GF-D8 (cell line): Measurements from ENCODE around the gene MAP4K4.

ENCODE experiments used
- DNase-seq: peaks from one replicate; lab custom pipeline; 2025; lab: John Stamatoyannopoulos, UW

The MAP4K4 gene

DNA sequence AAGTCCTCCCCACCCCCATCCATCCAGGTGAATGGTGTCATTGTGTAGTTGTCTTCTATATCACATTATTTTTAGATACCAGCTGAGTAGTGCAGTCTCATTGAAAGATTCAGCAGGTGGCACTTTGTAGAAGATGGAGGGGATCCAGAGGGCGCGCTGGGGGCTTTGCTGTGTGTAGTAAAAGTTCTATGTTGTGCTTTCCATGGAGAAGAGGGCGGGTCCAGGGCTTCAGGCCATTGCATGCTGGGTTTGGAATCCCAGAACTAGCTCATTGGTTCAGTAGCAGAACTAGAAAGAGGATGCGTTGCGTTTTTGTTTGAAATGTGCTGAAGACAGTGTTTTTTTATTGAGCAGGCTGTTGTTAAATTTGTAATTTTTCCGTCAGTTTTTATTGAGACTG, 120.0 kb downstream of the MAP4K4 start:
- no peak for DNase-seq

GRCh38 chr2:101818531-101819451, 121.3 kb downstream of the MAP4K4 start:
- no peak for DNase-seq

DNA sequence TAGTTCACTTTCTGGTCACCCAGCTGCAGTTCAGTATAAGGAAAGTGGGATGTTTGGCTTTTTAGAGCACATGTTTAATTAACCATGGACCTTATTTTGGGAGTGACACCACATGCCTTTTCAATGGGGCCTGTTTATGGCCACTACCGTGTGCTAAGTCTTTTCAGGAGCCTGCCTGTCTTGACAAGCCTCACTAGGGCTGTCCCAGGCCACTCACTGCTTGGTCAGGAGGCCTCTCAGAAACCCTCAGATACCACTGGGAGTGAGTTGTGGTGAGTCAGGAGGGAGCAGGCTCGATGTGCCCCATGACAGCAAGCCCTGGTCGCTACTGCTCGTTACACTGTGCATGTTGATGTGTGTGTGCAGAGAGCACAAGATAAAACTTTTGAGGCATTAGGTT, 123.0 kb downstream of the MAP4K4 start:
- no peak for DNase-seq

DNA sequence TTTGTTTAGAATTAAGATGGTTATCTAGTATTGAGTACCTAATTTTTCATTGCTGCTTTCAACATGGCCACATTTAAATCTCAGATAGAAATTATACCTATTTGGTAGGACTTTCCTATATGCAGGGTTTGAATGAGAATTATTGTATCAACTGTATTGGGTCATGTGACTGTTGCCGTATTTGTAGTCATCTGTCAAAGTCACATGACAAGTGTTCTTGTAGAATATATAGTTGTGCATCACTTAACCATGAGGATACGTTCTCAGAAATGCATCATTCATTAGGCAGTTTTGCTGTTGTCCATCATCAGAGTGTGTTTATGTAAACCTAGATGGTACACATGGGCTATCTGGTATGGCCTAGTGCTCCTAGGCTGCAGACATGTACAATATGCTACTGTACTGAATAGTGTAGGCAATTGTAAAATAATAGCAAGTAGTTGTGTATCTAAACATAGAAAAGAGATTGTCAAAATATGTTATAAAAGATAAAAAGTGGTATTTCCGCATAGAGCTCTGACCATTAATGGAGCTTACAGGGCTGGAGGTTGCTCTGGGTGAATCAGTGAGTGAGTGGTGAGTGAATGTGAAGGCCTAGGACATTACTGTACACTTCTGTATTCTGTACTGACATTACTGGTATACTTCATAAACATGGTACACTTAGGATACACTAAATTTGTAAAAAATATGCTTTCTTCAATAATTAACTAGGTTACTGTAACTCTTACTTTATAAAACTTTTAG, 123.7 kb downstream of the MAP4K4 start:
- no peak for DNase-seq

DNA sequence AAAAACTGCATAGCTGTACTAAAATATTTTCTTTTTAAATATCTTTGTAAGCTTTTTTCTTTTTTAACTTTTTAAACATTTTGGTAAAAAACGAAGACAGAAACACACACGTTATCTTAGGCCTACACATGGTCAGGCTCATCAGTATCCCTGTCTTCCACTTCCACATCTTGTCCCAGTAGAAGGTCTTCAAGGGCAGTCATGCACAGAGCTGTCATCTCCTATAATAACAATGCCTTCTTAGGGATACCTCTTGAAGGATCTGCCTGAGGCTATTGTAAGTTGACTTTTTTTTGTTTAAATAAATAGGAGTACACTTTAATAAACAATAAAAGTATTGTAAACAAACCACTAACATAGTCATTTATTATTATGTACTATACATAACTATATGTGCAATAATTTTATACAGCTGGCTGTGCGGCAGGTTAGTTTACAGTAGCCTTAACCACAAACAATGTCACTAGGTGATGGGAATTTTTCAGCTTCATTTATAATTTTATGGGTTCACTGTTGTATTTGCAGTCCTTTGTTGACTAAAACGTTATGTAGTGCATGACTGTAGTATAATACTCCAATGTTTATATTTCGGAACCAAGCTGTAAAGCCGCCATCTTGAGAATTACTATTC, 124.4 kb downstream of the MAP4K4 start:
- no peak for DNase-seq

- DNase-seq, result no peak
Measured at GRCh38 chr2:101823347-101823791, 125.9 kb downstream of the MAP4K4 start.

- no peak for DNase-seq
Measured at GRCh38 chr2:101823859-101824258, 126.4 kb downstream of the MAP4K4 start.

DNA sequence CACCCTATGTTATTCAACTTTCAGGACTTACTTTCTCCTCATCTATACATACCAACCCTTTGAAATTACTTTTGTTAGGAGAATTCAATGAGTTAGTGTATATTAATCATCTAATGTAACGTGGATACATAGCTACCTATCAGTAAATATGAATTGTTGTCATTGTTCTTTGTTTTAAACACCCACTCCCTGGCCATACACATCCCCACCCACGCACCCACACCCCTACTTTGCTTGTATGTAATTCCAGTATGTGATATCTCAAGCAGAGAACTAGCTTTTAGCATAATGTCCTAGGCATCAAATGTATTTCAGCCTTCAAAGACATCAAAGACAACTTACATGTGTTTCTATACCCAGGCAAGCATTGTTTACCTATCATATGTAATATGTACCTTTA, 129.2 kb downstream of the MAP4K4 start:
- no peak for DNase-seq

GRCh38 chr2:101827246-101827645, 129.7 kb downstream of the MAP4K4 start:
- no peak for DNase-seq

DNA sequence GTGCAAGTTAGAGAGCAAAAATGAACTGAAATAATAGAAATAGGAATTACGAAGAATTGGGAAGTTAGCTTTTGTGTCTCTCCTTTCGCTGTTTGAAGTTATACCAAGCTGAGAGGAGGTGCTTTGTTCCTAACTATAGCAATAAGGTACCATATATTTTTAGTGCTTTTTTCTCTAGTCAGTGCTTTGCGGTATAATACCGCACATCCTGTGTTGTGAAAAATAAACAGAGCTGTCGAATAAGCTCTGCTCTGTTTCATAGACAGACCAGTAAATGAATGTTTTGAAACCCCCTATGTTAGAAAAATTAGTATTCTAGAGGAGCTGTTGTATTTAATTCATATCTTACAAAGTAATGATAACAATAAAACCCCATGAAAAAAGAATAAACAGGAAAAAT, 130.8 kb downstream of the MAP4K4 start:
- no peak for DNase-seq

GRCh38 chr2:101828673-101829334, 131.3 kb downstream of the MAP4K4 start:
- DNase-seq, result no peak

GRCh38 chr2:101829429-101829828, 131.9 kb downstream of the MAP4K4 start:
- DNase-seq, result no peak

DNA sequence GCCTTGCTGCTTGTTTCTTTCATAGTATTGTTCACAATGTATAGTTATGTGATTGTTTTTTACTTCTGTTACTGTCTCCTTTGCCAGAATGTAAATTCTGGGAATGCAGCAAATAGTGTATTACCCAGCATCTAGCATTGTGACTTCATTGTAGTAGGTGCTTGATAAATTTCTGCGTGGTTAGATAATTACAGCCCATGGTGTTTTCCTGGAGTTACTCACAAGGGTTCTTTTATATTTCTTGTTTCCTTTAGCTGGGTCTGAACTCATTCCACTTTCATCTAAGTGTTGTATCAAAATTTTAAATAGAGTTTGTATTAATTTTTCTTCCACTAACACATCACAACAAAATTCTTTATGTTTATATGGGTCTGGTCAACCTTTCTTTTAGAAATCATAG, 132.6 kb downstream of the MAP4K4 start:
- DNase-seq, result no peak

DNA sequence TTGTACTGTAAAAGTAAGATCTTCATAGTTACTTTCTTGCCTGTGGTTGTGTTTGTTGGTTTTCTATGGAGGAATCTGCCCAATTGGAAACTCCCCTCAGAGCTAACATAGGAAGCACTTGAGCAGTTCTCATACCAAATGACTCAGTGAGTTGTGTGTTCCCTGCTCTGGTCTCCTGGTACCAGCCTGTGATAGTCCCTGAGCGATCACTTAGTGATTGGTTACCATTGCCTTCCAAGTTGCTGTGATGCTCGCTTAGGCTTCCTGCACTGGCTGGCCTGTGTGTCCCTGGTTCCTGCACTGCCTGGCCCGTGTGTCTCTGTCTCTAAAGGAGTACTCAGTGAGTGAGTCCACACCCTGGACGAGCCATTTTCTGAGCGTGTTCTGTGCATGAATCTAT, 133.0 kb downstream of the MAP4K4 start:
- no peak for DNase-seq

DNA sequence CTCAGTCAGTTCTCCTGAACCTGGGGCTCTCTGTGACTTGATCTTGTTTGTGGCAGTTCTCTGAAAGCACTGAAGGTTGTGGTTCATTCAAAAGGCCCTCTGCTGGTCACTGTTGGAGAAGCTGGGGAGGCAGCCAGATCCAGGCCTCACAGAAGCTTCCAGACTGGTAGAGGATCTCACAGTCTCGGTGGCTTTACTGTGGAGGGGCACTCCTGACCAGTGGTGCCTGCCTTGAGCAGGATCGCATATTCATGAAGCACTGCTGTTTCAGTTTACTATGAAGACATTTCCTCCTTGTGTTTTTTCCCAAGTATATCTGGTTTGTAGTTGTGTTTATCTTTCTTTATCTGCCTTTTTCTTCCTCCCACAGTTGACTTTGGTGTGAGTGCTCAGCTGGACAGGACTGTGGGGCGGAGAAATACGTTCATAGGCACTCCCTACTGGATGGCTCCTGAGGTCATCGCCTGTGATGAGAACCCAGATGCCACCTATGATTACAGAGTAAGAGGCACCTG, 133.9 kb downstream of the MAP4K4 start:
- DNase-seq, result no peak

GRCh38 chr2:101832114-101832513, 134.6 kb downstream of the MAP4K4 start:
- DNase-seq, result no peak

DNA sequence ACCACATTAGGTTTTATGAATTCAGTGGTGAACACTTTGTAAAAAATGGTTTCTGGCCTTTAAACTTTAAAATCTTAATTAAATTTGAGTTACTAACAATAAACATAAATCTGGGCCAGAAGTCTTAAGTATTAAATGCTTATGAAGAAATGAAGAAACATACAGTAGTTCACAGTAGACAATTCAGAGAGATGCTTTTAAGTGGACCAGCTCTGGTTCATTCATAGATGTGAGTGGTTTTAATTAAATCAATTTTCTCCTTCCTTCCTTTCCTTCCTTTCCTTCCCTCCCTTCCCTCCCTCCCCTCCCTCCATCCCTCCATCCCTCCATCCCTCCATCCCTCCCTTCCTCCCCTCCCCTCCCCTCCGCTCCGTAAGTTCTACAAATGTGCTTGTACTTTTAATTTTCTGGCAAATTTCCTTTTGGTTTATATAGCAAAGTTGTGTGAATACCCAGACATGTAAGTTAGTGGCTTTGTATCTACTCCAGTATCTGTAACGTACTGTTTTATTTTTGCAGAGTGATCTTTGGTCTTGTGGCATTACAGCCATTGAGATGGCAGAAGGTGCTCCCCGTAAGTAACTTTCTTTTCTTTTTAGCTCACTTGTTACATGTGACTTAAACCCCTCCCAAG, 136.5 kb downstream of the MAP4K4 start:
- DNase-seq, result no peak

GRCh38 chr2:101837354-101837753, 139.8 kb downstream of the MAP4K4 start:
- no peak for DNase-seq

GRCh38 chr2:101841679-101842327, 144.3 kb downstream of the MAP4K4 start:
- no peak for DNase-seq

DNA sequence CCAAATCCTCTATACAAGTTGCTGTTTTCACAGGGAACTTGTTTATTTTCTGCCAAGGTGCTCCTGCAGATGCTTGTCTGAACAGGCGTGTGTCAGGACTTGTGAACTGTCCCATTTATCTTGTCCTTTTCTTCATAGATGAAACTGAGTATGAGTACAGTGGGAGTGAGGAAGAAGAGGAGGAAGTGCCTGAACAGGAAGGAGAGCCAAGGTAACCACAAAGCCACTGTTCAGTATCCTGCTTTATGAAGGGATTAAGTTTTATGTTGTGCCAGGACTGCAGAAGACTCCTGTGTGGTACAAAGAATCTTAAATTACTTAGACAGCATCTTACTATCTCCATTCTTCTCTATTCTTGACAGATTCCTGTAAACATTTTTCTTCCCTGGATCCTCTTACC, 145.0 kb downstream of the MAP4K4 start:
- DNase-seq, result peak; percentile 68

- DNase-seq, result no peak
Measured at GRCh38 chr2:101843048-101843447, 145.5 kb downstream of the MAP4K4 start.
